ENCODE data around the gene KCNQ1.

The KCNQ1 gene

GRCh38 chr11:2797741-2798361 is 353.0 kb downstream of the KCNQ1 start:
- H3K9ac ChIP-seq (ENCODE audit: low read length): no peak overlapping the region
- peaks cover 30% of the 10 kb centered on the region for H3K27me3 ChIP-seq (ENCODE audit: control insufficient read depth, insufficient read depth, low read length)
- no peak overlapping the region for H3K4me3 ChIP-seq (ENCODE audit: low read depth, low read length)
- H3K9me3 ChIP-seq (ENCODE audit: control insufficient read depth, insufficient read depth, low read depth, low read length): peaks cover 11% of the 10 kb centered on the region
- H3K36me3 ChIP-seq (ENCODE audit: control insufficient read depth, insufficient read depth, low read length): no peaks in the 10 kb centered on the region
- peaks cover 3% of the 10 kb centered on the region; the same call in 1 of the 2 replicates for H3K4me1 ChIP-seq (ENCODE audit: control insufficient read depth, insufficient read depth, low read length)
- H3K27ac ChIP-seq (ENCODE audit: low read depth, low read length): no peak overlapping the region

- peaks cover 3% of the 10 kb centered on the region; the same call in 1 of the 2 replicates for H3K4me1 ChIP-seq (ENCODE audit: control insufficient read depth, insufficient read depth, low read length)
Measured at GRCh38 chr11:2798951-2799761, 354.3 kb downstream of the KCNQ1 start.

DNA sequence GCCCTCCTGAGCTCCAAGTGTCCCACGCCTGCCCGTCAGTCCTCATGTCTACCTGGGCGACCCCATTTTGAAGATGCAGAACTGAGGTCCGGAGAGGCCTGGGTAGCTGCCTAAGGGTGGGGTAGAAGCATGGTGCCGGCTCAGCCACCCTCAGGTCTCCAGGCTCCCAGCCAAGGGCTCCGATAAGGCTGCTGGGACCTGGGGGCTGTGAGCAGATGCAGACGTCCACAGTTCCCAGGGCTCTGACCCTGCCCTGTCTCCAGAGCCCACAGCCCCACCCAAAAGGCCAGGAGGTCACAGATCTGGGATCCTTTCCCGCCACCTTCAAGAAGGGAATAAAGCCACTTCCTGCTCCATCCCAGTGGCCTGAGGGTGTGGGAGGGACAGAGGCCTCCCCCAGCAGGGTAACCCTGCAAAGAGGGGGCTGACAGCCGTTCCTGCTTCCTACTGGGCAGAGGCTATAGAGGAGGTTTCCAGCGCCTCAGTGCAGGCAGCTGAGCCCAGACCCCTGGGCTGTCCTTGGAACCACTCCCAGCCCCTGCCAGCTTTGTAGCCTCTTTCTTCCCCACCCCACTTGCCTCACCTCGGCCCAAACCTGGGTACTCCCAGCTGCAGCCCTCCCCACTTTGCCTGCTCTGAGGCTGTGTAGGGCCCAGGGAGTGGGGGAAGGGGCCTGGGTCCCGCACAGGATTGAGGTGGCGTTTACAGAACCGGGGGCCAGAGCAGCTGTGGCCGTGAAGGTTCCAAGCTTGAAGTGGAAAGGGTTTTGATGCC is 355.3 kb downstream of the KCNQ1 start:
- H3K36me3 ChIP-seq (ENCODE audit: control insufficient read depth, insufficient read depth, low read length): no peaks in the 10 kb centered on the region
- peaks cover 5% of the 10 kb centered on the region; the same call in 1 of the 2 replicates for H3K4me1 ChIP-seq (ENCODE audit: control insufficient read depth, insufficient read depth, low read length)
- no peak overlapping the region for H3K9ac ChIP-seq (ENCODE audit: low read length)
- peaks cover 11% of the 10 kb centered on the region for H3K9me3 ChIP-seq (ENCODE audit: control insufficient read depth, insufficient read depth, low read depth, low read length)
- no peak overlapping the region for H3K4me3 ChIP-seq (ENCODE audit: low read depth, low read length)
- peaks cover 30% of the 10 kb centered on the region for H3K27me3 ChIP-seq (ENCODE audit: control insufficient read depth, insufficient read depth, low read length)
- no peak overlapping the region for H3K27ac ChIP-seq (ENCODE audit: low read depth, low read length)

More at GRCh38 chr11:2798951-2799761, 354.3 kb downstream of the KCNQ1 start:
- Histone ChIP-seq H3K27ac (ENCODE audit: low read depth, low read length) (no peak overlapping the region), H3K4me3 (ENCODE audit: low read depth, low read length) (no peak overlapping the region), H3K27me3 (ENCODE audit: control insufficient read depth, insufficient read depth, low read length) (peaks cover 33% of the 10 kb centered on the region), H3K9ac (ENCODE audit: low read length) (no peak overlapping the region), H3K9me3 (ENCODE audit: control insufficient read depth, insufficient read depth, low read depth, low read length) (peaks cover 11% of the 10 kb centered on the region), H3K36me3 (ENCODE audit: control insufficient read depth, insufficient read depth, low read length) (no peaks in the 10 kb centered on the region)

GRCh38 chr11:2800655-2801531 is 356.1 kb downstream of the KCNQ1 start:
- Histone ChIP-seq H3K27ac (ENCODE audit: low read depth, low read length) (no peak overlapping the region), H3K4me3 (ENCODE audit: low read depth, low read length) (no peak overlapping the region), H3K27me3 (ENCODE audit: control insufficient read depth, insufficient read depth, low read length) (peaks cover 32% of the 10 kb centered on the region), H3K36me3 (ENCODE audit: control insufficient read depth, insufficient read depth, low read length) (no peaks in the 10 kb centered on the region), H3K9ac (ENCODE audit: low read length) (no peak overlapping the region), H3K9me3 (ENCODE audit: control insufficient read depth, insufficient read depth, low read depth, low read length) (peaks cover 11% of the 10 kb centered on the region), H3K4me1 (ENCODE audit: control insufficient read depth, insufficient read depth, low read length) (peaks cover 13% of the 10 kb centered on the region; the same call in 1 of the 2 replicates)

DNA sequence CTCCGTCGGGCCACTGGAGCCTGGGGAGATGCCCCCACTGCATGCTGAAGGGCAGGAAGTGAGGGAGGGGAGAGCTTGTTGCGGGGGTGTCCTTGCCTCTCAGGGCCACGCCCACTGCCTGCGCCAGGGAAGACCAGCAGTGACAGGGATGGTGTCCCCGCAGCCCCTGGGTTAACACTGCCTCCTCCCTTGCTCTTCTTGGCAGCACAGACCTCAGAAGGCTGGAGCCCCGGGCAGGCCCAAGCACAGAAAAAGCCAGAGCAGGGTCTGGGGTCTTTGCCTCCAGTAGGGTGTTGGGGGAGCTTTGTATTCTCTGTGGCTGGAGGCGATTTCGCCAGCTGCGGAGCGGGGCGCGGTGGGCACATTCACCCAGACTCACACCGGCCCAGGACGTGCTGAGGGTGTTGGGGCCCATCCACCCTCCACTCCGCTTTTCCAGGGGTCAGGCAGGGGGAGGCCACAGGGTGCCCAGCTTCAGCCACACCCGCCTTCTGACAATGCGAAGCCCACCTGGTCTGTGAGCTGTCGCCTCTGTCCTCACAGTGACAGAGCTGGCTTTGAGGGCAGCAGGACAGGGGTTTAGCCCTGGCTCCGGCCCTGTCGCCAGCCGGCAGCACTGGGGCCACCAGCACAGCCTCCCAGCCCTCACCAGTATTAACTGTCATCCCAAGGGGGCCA is 357.0 kb downstream of the KCNQ1 start:
- Histone ChIP-seq H3K27me3 (ENCODE audit: control insufficient read depth, insufficient read depth, low read length) (peaks cover 35% of the 10 kb centered on the region), H3K4me1 (ENCODE audit: control insufficient read depth, insufficient read depth, low read length) (peaks cover 20% of the 10 kb centered on the region; the same call in 1 of the 2 replicates), H3K9ac (ENCODE audit: low read length) (no peak overlapping the region), H3K9me3 (ENCODE audit: control insufficient read depth, insufficient read depth, low read depth, low read length) (peaks cover 11% of the 10 kb centered on the region), H3K36me3 (ENCODE audit: control insufficient read depth, insufficient read depth, low read length) (no peaks in the 10 kb centered on the region), H3K27ac (ENCODE audit: low read depth, low read length) (no peak overlapping the region), H3K4me3 (ENCODE audit: low read depth, low read length) (no peak overlapping the region)

DNA sequence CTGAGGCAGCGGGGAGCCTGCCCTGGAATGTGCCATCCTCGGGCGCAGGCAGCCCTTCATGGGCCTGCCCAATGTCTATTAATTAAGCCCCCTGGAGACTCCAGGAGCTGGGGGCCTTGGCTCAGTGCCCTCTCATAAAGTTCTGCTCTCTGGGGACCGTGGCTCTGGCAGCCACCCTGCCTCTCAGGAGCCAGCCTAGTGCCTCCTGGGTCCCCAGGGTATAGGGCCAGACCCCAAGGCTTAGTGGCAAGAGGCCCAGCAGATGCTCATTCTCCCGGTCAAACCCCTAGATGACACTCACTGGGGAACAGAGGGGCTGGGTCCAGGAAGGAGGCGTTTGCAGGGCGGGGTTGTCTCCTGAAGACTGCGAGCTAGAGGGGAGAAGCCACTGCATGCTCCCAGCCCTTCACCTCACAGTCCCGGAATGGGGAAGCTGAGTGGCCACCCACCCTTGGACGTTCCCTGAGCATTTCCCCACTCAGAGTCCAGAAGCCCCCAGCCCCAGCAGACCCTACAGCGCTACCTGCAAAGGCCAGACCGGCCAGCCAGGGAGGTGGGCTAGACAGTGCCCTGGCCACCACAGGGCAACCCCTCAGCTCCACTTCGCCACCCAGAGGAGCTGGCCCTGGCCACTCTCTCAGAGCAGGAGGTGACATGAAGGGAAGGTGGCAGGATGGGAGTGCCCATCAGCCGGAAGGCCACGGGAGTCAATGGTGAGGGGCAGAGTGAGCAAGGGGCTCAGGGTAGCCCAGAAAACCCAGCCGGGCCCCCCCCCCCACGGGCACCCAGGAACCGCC is 357.8 kb downstream of the KCNQ1 start:
- H3K4me1 ChIP-seq (ENCODE audit: control insufficient read depth, insufficient read depth, low read length): peaks cover 20% of the 10 kb centered on the region; the same call in 1 of the 2 replicates
- peaks cover 33% of the 10 kb centered on the region for H3K27me3 ChIP-seq (ENCODE audit: control insufficient read depth, insufficient read depth, low read length)
- H3K9ac ChIP-seq (ENCODE audit: low read length): no peak overlapping the region
- H3K36me3 ChIP-seq (ENCODE audit: control insufficient read depth, insufficient read depth, low read length): no peaks in the 10 kb centered on the region
- H3K27ac ChIP-seq (ENCODE audit: low read depth, low read length): no peak overlapping the region
- peaks cover 11% of the 10 kb centered on the region for H3K9me3 ChIP-seq (ENCODE audit: control insufficient read depth, insufficient read depth, low read depth, low read length)
- no peak overlapping the region for H3K4me3 ChIP-seq (ENCODE audit: low read depth, low read length)

- no peak overlapping the region for H3K4me3 ChIP-seq (ENCODE audit: low read depth, low read length)
- H3K27me3 ChIP-seq (ENCODE audit: control insufficient read depth, insufficient read depth, low read length): peaks cover 33% of the 10 kb centered on the region
- H3K27ac ChIP-seq (ENCODE audit: low read depth, low read length): no peak overlapping the region
- no peaks in the 10 kb centered on the region for H3K36me3 ChIP-seq (ENCODE audit: control insufficient read depth, insufficient read depth, low read length)
- H3K9ac ChIP-seq (ENCODE audit: low read length): no peak overlapping the region
- peaks cover 11% of the 10 kb centered on the region for H3K9me3 ChIP-seq (ENCODE audit: control insufficient read depth, insufficient read depth, low read depth, low read length)
- H3K4me1 ChIP-seq (ENCODE audit: control insufficient read depth, insufficient read depth, low read length): peaks cover 20% of the 10 kb centered on the region; the same call in 1 of the 2 replicates
Measured at GRCh38 chr11:2803186-2804091, 358.6 kb downstream of the KCNQ1 start.

DNA sequence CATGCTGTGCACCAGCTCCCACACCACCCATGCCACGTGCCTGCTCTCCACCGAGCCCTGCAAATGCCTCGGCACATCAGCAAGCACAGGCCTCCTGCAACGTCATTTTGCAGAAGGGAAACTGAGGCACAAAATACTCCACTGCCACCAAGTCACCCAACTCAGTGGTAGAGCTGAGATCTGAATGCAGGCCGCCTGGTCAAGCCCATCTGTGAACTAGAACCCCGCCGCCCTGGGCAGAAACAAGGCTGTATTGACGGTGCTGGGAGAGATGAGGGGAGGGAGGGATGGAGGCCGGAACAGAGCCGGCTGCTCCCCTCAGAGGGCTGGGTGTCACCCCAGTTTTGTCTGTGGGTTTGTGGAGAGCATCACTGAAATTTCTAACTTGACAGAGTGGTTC is 359.4 kb downstream of the KCNQ1 start:
- Histone ChIP-seq H3K27me3 (ENCODE audit: control insufficient read depth, insufficient read depth, low read length) (peaks cover 34% of the 10 kb centered on the region), H3K9ac (ENCODE audit: low read length) (no peak overlapping the region), H3K4me3 (ENCODE audit: low read depth, low read length) (no peak overlapping the region)

More for the DNA sequence above, 359.4 kb downstream of the KCNQ1 start:
- Histone ChIP-seq H3K4me1 (ENCODE audit: control insufficient read depth, insufficient read depth, low read length) (peaks cover 20% of the 10 kb centered on the region; the same call in 1 of the 2 replicates), H3K9me3 (ENCODE audit: control insufficient read depth, insufficient read depth, low read depth, low read length) (peaks cover 8% of the 10 kb centered on the region), H3K36me3 (ENCODE audit: control insufficient read depth, insufficient read depth, low read length) (no peaks in the 10 kb centered on the region), H3K27ac (ENCODE audit: low read depth, low read length) (no peak overlapping the region)
